ENCODE results near the gene GRIA4. TPM values are rescaled to one million over a fixed set of nuclear protein-coding genes. Genes with fewer than 3 reads are reported as not detected.

Gene GRIA4
- total RNA-seq, 1 donor: 5.2 TPM

GRCh38 chr11:105790840-105791239, 181.0 kb downstream of the GRIA4 start:
- no peak for DNase-seq (ENCODE audit: low read depth)
- no peak for TF ChIP-seq CTCF (IDR thresholded peaks at IDR 0.05; ENCODE audit: insufficient read depth, low read depth, low read length)
- no peak overlapping the region for H3K4me3 ChIP-seq (ENCODE audit: low read depth, low read length)

GRCh38 chr11:105793092-105793491, 183.2 kb downstream of the GRIA4 start:
- TF ChIP-seq CTCF (IDR thresholded peaks at IDR 0.05; ENCODE audit: insufficient read depth, low read depth, low read length): no peak
- DNase-seq (ENCODE audit: low read depth): no peak
- H3K4me3 ChIP-seq (ENCODE audit: low read depth, low read length): no peak overlapping the region

GRCh38 chr11:105799263-105799662, 189.4 kb downstream of the GRIA4 start:
- no peak overlapping the region for H3K4me3 ChIP-seq (ENCODE audit: low read depth, low read length)
- no peak for TF ChIP-seq CTCF (IDR thresholded peaks at IDR 0.05; ENCODE audit: insufficient read depth, low read depth, low read length)

GRCh38 chr11:105799728-105800462, 190.0 kb downstream of the GRIA4 start:
- H3K4me3 ChIP-seq (ENCODE audit: low read depth, low read length): no peak overlapping the region
- DNase-seq (ENCODE audit: low read depth): no peak
- TF ChIP-seq CTCF (IDR thresholded peaks at IDR 0.05; ENCODE audit: insufficient read depth, low read depth, low read length): no peak

More at GRCh38 chr11:105799263-105799662, 189.4 kb downstream of the GRIA4 start:
- DNase-seq (ENCODE audit: low read depth): no peak

GRCh38 chr11:105802390-105802789, 192.5 kb downstream of the GRIA4 start:
- DNase-seq (ENCODE audit: low read depth): no peak
- no peak for TF ChIP-seq CTCF (IDR thresholded peaks at IDR 0.05; ENCODE audit: insufficient read depth, low read depth, low read length)
- H3K4me3 ChIP-seq (ENCODE audit: low read depth, low read length): no peak overlapping the region

- TF ChIP-seq CTCF (IDR thresholded peaks at IDR 0.05; ENCODE audit: insufficient read depth, low read depth, low read length): no peak
- DNase-seq (ENCODE audit: low read depth): no peak
- H3K4me3 ChIP-seq (ENCODE audit: low read depth, low read length): no peak overlapping the region
Observed at GRCh38 chr11:105811242-105811641, 201.4 kb downstream of the GRIA4 start.

GRCh38 chr11:105821372-105821771, 211.5 kb downstream of the GRIA4 start:
- H3K4me3 ChIP-seq (ENCODE audit: low read depth, low read length): no peak overlapping the region
- TF ChIP-seq CTCF (IDR thresholded peaks at IDR 0.05; ENCODE audit: insufficient read depth, low read depth, low read length): no peak
- DNase-seq (ENCODE audit: low read depth): no peak
